ENCODE data around the gene CTSZ.
"Not testable (repeated sequence)": the region's sequence is repeated elsewhere in the genome, so short reads cannot be mapped to it uniquely, and the experiment has no call there.

The CTSZ gene

DNA sequence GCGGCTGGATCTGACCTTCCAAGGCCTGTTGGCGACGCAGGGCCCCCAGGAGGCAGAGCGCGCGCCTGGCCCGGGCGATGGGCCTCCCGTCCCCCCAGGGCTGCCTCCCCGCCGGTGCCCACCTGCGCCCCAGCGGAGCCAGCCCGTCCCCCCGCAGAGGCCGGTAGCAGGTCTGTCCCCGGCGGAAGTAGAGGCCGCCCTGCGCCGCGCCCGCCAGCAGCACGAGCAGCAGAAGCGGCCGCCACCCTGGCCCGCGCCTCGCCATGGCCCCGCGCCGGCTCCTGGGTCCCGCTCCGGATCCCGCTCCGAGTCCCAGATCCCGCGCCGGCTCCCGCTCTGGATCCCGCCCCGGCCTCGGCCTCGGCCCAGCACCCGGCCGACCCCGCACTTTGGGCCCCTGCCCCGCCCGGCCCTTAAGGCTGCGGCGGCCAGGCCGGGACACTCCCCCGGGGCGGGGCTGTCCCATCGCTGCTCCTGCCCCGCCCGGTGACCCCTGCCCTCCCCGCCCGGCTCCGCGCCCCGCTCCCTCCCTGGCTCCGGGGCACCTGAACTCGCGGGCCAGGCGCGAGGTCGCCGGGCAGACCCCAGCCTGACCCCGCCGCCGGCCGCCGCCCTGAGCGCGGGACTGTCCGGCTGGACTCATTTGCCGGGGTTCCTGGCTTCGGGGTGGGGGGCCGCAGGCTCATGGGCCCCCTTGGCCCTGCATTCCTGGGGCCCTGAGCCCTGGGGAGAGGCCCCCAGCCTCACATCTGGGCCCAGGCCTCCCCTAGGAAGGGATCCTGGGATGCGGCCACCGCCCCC lies at the start of gene CTSZ:
TSS of gene CTSZ (minus strand) at position 391 of the 801 bp plus-strand sequence. CDS start at position 265, 126 bp downstream.
- DNase-seq (ENCODE audit: low read depth in 2 of 2) = peak in 1 of 2 donors; percentile 51

- DNase-seq (ENCODE audit: low read depth in 2 of 2) = no peak
These were observed 48.2 kb upstream of the CTSZ start for GRCh38 chr20:59055302-59055701.

GRCh38 chr20:59051666-59052185 lies 44.7 kb upstream of the CTSZ start:
- no peak for DNase-seq (ENCODE audit: low read depth in 2 of 2)

GRCh38 chr20:59050437-59050836 lies 43.4 kb upstream of the CTSZ start:
- no peak for DNase-seq (ENCODE audit: low read depth in 2 of 2)

GRCh38 chr20:59048681-59049030 lies 41.6 kb upstream of the CTSZ start:
- no peak for DNase-seq (ENCODE audit: low read depth in 2 of 2)

GRCh38 chr20:59047938-59048680 lies 41.1 kb upstream of the CTSZ start:
- no peak for DNase-seq (ENCODE audit: low read depth in 2 of 2)

- DNase-seq (ENCODE audit: low read depth in 2 of 2) = no peak
These were observed 39.8 kb upstream of the CTSZ start for GRCh38 chr20:59046862-59047261.

- DNase-seq (ENCODE audit: low read depth in 2 of 2) = no peak
These were observed 37.7 kb upstream of the CTSZ start for GRCh38 chr20:59044796-59045195.

DNA sequence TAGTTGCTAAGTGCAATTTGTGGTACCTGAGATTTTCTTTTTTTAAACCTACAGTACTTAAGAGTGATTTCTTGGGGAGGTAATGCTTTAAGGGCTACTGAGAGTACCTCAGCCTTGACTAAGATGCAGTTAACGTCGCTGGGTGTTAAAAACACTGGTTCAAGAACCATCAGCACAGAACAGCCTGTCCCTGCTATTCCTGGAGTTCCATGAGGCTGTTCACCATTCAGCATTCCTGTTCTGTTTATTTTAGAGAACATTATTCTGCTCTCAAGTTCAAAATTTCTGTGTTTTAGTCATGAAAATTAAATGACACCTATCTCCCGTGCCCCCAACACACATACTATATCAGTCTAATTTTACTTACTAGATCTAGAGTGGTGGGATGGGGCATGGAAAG lies 37.2 kb upstream of the CTSZ start:
- no peak for DNase-seq (ENCODE audit: low read depth in 2 of 2)

GRCh38 chr20:59043698-59044097 lies 36.6 kb upstream of the CTSZ start:
- DNase-seq (ENCODE audit: low read depth in 2 of 2) = no peak

GRCh38 chr20:59042796-59043631 lies 36.0 kb upstream of the CTSZ start:
- peak; percentile 92 to 97 for DNase-seq (ENCODE audit: low read depth in 2 of 2)

- DNase-seq (ENCODE audit: low read depth in 2 of 2) = no peak
These were observed 35.2 kb upstream of the CTSZ start, which contains the start of gene PRELID3B for GRCh38 chr20:59042151-59042795. PRELID3B (minus strand) TSS chr20:59042786; CDS start chr20:59042730, 56 bp downstream.

DNA sequence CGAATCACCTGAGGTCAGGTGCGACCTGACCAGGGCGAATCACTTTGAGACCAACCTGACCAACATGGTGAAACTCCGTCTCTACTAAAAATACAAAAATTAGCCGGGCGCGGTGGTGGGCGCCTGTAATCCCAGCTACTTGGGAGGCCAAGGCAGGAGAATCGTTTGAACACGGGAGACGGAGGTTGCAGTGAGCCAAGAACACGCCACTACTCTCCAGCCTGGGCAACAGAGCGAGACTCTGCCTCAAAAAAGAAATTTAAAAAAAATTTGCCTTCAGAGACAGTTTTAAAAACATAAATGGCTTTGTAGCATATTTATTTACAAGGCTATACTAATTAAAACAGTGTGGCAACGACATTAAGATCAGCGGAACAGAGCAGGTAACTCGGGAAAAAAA lies 34.4 kb upstream of the CTSZ start:
- DNase-seq (ENCODE audit: low read depth in 2 of 2) = not testable (repeated sequence)

DNA sequence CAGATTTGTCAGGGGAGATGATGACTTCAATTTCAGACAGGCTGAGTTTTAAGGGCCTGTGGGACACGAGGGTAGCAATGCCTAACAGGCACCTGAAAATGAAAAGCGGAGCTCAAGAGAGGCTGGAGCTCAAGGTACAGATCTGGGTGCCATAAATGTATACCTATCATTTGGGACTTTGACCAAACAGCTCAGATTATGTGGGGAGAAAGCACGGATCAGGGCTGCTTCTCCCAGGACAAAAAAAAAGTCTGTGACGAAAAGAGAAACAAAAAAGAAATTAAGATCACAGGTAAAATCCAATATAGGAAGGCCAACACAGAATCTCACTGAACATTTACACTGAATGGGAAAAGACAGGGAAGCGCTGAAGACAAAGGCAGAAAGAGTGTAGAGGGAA lies 33.6 kb upstream of the CTSZ start:
- DNase-seq (ENCODE audit: low read depth in 2 of 2) = no peak

DNA sequence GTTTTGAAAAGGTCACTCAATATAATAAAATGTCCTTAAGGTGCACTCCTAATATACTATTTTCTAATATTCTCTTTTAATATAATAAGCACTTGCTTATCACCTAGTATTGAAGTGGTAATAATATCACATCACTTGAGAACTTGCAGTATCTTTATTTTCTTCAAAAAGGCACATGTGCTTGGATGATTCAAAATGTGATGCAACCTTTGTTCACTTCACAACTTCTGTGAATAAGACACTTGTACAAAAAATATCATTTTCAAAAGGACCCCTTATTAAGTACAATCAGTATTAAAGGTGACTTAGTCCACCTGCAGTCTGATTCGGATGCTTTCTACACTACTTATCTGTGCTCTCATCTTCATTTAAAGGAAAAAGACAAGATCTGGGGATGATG lies 32.2 kb upstream of the CTSZ start:
- no peak for DNase-seq (ENCODE audit: low read depth in 2 of 2)

GRCh38 chr20:59037386-59037785 lies 30.3 kb upstream of the CTSZ start:
- DNase-seq (ENCODE audit: low read depth in 2 of 2) = no peak

- DNase-seq (ENCODE audit: low read depth in 2 of 2) = no peak
These were observed 28.3 kb upstream of the CTSZ start for GRCh38 chr20:59035381-59035780.

DNA sequence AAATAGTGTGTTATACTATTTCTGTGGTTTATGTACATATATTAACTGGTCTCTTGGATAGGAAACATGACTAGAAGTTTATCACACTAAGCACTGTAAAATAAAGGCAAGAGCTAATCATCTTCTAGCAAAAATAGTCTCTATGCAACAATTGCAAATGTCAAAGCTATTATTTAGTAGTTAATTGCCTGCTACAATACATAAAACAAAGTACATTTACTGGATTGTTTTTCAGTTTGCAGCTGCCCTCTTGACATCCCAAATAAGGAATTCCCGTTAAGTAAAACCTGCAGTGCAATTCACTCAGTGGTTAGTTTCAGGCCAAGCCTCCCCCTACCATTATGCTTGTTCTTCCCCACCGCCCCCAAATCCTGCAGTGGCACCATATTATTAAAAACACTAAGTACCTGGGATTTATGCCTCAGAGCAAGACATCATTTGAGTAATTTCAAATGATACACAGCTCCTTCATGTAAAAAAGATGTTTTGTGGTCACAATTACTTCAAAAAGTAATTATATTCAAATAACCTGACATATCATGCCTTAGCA lies 26.6 kb upstream of the CTSZ start:
- DNase-seq (ENCODE audit: low read depth in 2 of 2) = no peak

GRCh38 chr20:59033093-59033492 lies 26.0 kb upstream of the CTSZ start:
- DNase-seq (ENCODE audit: low read depth in 2 of 2) = no peak

DNA sequence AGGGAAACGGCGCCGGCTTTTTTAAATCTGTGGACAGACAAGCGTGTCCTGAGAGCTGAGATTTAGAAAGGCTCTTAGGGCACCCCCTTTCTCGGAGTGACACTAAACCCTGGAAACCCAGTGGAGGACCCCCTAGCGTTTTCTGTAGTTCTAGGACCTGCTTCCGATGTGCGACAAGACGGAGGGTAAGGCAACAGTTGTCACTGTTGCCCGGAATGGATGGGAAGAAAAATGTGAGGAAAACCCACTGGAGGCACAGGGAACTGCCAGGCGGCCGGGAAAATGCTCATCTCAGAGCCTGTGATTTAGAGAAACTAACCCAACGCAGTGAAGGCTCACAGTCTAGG lies 25.6 kb upstream of the CTSZ start:
- no peak for DNase-seq (ENCODE audit: low read depth in 2 of 2)

- DNase-seq (ENCODE audit: low read depth in 2 of 2) = peak; percentile 94 to 96
These were observed 25.1 kb upstream of the CTSZ start, which contains the start of gene ATP5F1E for GRCh38 chr20:59032023-59032712. ATP5F1E (minus strand) TSS chr20:59032335; CDS start chr20:59032251, 84 bp downstream.
